ENCODE data around the gene ADNP. TPM values are rescaled to one million over a fixed set of nuclear protein-coding genes. Genes with fewer than 3 reads are reported as not detected.

Gene ADNP
- total RNA-seq, 1 experiment from 2014 or later, result 143 TPM

DNA sequence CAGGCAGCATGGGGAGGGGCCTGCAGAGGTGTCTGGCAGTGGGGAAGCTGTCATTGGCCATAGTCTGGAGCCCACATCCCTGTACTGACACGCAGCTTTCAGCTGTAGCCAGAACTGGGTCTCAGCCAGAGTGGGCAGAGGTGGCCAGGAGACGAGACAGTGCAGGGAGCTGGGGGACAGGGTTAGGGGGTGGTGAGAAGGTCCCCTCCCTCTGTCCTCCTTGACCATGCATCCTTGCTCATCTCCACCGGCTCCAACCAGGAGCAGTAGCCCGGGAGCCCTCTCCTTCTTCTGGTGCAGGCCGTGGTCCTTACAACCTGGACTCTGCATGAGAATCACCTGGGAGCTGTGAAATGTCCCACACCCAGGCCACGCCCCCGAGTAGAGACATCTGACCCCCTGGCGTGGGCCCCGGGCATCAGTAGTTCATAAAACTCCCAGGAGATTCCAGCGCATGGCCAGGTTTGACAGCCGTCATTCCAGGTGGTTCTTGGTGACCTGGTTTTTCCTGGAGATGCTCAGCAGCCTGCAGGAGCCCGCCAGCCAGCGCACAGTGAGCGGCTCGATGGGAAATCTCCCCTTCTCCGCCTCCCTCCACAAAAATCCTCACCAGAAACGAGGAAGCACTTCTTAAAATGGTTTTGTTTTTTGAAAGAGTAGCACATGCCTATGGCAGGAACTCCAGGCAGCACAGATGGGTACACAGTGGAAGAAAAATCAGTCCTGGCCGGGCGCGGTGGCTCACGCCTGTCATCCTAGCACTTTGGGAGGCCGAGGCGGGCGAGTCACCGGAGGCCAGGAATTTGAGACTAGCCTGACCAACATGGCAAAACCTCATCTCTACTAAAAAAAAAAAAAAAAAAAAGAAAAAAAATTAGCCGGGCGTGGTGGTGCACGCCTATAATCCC is 56.2 kb downstream of the ADNP start:
- H3K18ac ChIP-seq (ENCODE audit: insufficient read length, low read depth, low read length), result no peak overlapping the region
- no peak overlapping the region for H2AK5ac ChIP-seq (ENCODE audit: insufficient read length, low read length)
- no peak overlapping the region for H2BK20ac ChIP-seq (ENCODE audit: low read depth, low read length, poor library complexity, severe bottlenecking)
- H3K4me1 Mint-ChIP-seq, result peaks cover 41 to 47% of the 10 kb centered on the region in 2 experiments
- H2BK12ac ChIP-seq (ENCODE audit: insufficient read length, low read depth, low read length), result no peak overlapping the region
- no peak overlapping the region for H3K4me2 ChIP-seq (ENCODE audit: insufficient read depth, insufficient read length, low read length)
- H2BK5ac ChIP-seq (ENCODE audit: insufficient read length, low read length), result no peak overlapping the region
- no peak overlapping the region for H3K14ac ChIP-seq (ENCODE audit: insufficient read depth, low read length)
- H3K79me2 ChIP-seq (ENCODE audit: insufficient read depth, low read length), result no peaks in the 10 kb centered on the region
- no peaks in the 10 kb centered on the region for H3K9me3 ChIP-seq (ENCODE audit: control insufficient read depth, low read depth, low read length)
- H2BK120ac ChIP-seq (ENCODE audit: low read depth, low read length, poor library complexity, severe bottlenecking), result no peak overlapping the region
- H4K91ac ChIP-seq (ENCODE audit: insufficient read length, low read depth, low read length), result no peak overlapping the region
- H4K20me1 ChIP-seq (ENCODE audit: control insufficient read depth, insufficient read depth, insufficient read length), result no peaks in the 10 kb centered on the region
- no peak overlapping the region for H2AFZ ChIP-seq (ENCODE audit: low read length)
- H3K27me3 ChIP-seq (ENCODE audit: insufficient read depth, low read length), result no peaks in the 10 kb centered on the region
- peaks cover 3% of the 10 kb centered on the region for H3K23me2 ChIP-seq (ENCODE audit: insufficient read length, low read depth, low read length, poor library complexity, severe bottlenecking)
- no peak overlapping the region for H3K23ac ChIP-seq (ENCODE audit: insufficient read length, low read depth, low read length)
- H3K27ac ChIP-seq (ENCODE audit: insufficient read length, low read depth, low read length), result no peak overlapping the region
- no peaks in the 10 kb centered on the region; the same call in 1 of the 2 replicates for H3K27me3 Mint-ChIP-seq (ENCODE audit: low read depth)
- peaks cover 2% of the 10 kb centered on the region; the same call in 1 of the 2 replicates for H3K4me1 ChIP-seq (ENCODE audit: insufficient read depth, low read length)
- H3K9me3 Mint-ChIP-seq, result no peaks in the 10 kb centered on the region; a peak in 1 of 5 replicates
- peaks cover 13 to 38% (median 26%) of the 10 kb centered on the region in 3 experiments for H3K36me3 Mint-ChIP-seq (ENCODE audit: insufficient read depth in 1 of 3, low read depth in 3 of 3)
- H2BK15ac ChIP-seq (ENCODE audit: low read depth, low read length), result no peak overlapping the region
- H3K79me1 ChIP-seq (ENCODE audit: insufficient read depth, low read depth, low read length, poor library complexity, severe bottlenecking), result no peaks in the 10 kb centered on the region
- H3K4ac ChIP-seq (ENCODE audit: low read depth, low read length), result no peak overlapping the region
- H4K8ac ChIP-seq (replicated peaks; ENCODE audit: insufficient read length, low read depth, low read length), result no peak overlapping the region
- no peak for DNase-seq
- TF ChIP-seq, protein P1, sequence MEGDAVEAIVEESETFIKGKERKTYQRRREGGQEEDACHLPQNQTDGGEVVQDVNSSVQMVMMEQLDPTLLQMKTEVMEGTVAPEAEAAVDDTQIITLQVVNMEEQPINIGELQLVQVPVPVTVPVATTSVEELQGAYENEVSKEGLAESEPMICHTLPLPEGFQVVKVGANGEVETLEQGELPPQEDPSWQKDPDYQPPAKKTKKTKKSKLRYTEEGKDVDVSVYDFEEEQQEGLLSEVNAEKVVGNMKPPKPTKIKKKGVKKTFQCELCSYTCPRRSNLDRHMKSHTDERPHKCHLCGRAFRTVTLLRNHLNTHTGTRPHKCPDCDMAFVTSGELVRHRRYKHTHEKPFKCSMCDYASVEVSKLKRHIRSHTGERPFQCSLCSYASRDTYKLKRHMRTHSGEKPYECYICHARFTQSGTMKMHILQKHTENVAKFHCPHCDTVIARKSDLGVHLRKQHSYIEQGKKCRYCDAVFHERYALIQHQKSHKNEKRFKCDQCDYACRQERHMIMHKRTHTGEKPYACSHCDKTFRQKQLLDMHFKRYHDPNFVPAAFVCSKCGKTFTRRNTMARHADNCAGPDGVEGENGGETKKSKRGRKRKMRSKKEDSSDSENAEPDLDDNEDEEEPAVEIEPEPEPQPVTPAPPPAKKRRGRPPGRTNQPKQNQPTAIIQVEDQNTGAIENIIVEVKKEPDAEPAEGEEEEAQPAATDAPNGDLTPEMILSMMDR (conservative IDR thresholded peaks at IDR 0.05), result no peak
- peak overlapping the region in 2 of 3 experiments; percentile 40 to 58; a peak in 1 of 7 replicates for H3K27ac Mint-ChIP-seq
- H3K4me3 Mint-ChIP-seq, result no peak overlapping the region; a peak in 1 of 5 replicates
- H3K9ac ChIP-seq (ENCODE audit: extremely low read depth, insufficient read length, low read length), result no peak overlapping the region
- no peak overlapping the region for H4K5ac ChIP-seq (ENCODE audit: insufficient read length, low read depth, low read length)
- WGBS (ENCODE audit: extremely low coverage, insufficient read length, low lambda C conversion rate), result no CpG with 5 or more reads among the region's 28 CpGs
- H3T11ph ChIP-seq (ENCODE audit: low read length), result no peak overlapping the region
- H3K56ac ChIP-seq (ENCODE audit: insufficient read length, low read depth, low read length), result no peak overlapping the region
